GM10266 (cell line): ENCODE data around the gene COL1A1.

Source experiments
- DNase-seq: peaks from one replicate; pipeline ENCODE4 v3.0.0; 2012; ENCODE audit errors: extremely low spot score
- TF ChIP-seq, protein P1 (sequence below): IDR thresholded peaks from 2 replicates; pipeline ENCODE4 v1.5.1; 2012; ENCODE audit warnings: mild to moderate bottlenecking, low read depth; ENCODE audit not compliant: control insufficient read depth, insufficient read depth; ENCODE audit errors: missing control alignments

The COL1A1 gene

DNA sequence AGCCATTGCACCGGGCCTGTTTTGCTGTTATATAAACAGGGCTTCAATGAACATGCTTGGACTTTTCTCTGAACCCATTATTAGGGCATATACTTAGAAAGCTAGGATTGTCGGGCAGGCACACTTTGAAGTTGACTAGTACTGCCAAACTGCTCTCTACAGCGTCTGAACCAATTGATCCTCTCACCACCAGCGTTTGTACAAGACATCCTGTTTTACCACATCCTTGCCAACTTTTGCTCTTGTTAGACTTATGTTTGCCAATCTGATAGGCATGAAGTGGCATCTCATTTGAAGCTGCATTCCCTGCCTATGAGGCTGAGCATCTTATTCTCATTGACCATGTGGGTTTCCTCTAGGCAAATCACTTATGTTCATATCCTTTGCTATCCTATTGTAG, 43.5 kb downstream of the COL1A1 start:
- TF ChIP-seq, protein P1, sequence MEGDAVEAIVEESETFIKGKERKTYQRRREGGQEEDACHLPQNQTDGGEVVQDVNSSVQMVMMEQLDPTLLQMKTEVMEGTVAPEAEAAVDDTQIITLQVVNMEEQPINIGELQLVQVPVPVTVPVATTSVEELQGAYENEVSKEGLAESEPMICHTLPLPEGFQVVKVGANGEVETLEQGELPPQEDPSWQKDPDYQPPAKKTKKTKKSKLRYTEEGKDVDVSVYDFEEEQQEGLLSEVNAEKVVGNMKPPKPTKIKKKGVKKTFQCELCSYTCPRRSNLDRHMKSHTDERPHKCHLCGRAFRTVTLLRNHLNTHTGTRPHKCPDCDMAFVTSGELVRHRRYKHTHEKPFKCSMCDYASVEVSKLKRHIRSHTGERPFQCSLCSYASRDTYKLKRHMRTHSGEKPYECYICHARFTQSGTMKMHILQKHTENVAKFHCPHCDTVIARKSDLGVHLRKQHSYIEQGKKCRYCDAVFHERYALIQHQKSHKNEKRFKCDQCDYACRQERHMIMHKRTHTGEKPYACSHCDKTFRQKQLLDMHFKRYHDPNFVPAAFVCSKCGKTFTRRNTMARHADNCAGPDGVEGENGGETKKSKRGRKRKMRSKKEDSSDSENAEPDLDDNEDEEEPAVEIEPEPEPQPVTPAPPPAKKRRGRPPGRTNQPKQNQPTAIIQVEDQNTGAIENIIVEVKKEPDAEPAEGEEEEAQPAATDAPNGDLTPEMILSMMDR = no peak
- no peak for DNase-seq

- no peak for DNase-seq
Observed at GRCh38 chr17:50155115-50155819, 46.2 kb downstream of the COL1A1 start.

GRCh38 chr17:50154604-50155003, 46.8 kb downstream of the COL1A1 start:
- TF ChIP-seq, protein P1 = no peak
- no peak for DNase-seq

More at GRCh38 chr17:50155115-50155819, 46.2 kb downstream of the COL1A1 start:
- TF ChIP-seq, protein P1 = no peak

DNA sequence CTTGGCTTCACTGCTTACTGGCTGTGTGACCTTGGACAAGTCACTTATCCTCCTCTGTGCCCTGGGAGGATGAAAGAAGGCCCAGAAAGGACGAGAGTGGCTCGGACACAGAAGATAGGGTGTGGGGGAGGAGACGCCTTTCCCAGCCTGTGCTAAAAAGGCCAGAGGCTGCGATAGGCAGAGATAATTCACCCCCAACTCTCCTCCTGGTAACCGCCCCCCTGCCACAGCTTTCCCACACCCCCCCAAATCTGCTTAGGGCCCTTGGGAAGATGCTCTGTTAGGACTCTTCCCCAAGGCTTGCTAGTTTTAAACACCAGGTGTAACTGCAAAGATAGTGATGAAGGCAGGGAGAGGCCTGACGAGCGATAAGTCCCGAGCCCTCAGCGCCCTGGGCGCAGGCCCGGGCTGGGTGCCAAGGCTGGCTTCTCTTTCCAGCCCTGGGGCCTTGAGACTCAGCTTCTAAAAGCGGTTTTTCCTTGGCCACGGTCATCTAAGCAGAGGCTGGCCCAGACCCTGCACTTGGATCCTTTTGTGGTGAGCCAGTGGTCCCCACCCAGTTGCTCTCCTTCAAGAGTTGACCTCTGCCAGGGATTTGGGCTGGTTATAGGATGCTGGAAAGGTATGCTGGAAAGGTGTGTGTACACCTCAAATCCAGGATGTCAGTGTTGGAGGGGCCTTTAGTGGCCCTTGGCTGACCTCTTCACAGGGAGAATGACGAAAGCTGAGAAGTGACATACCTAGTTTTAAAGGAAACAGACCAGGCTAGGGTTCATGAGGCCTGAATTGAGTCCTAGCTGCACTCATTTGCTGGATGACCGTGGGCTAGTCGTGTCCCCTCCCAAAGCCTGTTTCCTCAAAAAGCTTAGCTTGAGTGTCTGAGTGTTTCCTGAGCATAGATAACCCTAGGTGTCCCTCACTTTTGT, 47.5 kb downstream of the COL1A1 start:
- TF ChIP-seq, protein P1 = no peak
- DNase-seq = no peak

GRCh38 chr17:50152736-50153135, 48.7 kb downstream of the COL1A1 start:
- no peak for DNase-seq
- TF ChIP-seq, protein P1 = no peak

GRCh38 chr17:50151937-50152547, 49.4 kb downstream of the COL1A1 start:
- peak; percentile 78 for DNase-seq
- TF ChIP-seq, protein P1 = no peak
